NCI-H1105 (cell line): ENCODE measurements around the gene FHIT.
"Not testable (repeated sequence)": the region's sequence is repeated elsewhere in the genome, so short reads cannot be mapped to it uniquely, and the experiment has no call there.

Source experiments
- DNase-seq: peaks from one replicate; lab custom pipeline; 2025; lab: John Stamatoyannopoulos, UW

Gene FHIT

GRCh38 chr3:60703956-60704736, 547.1 kb downstream of the FHIT start:
- DNase-seq = no peak

GRCh38 chr3:60703008-60703407, 548.2 kb downstream of the FHIT start:
- DNase-seq = no peak

- DNase-seq = no peak
Measured at GRCh38 chr3:60698117-60698516, 553.1 kb downstream of the FHIT start.

GRCh38 chr3:60697132-60697531, 554.1 kb downstream of the FHIT start:
- DNase-seq = no peak

GRCh38 chr3:60696428-60697125, 554.7 kb downstream of the FHIT start:
- DNase-seq = no peak

GRCh38 chr3:60675424-60675823, 575.8 kb downstream of the FHIT start:
- no peak for DNase-seq

GRCh38 chr3:60674870-60675269, 576.4 kb downstream of the FHIT start:
- no peak for DNase-seq

GRCh38 chr3:60673123-60673522, 578.1 kb downstream of the FHIT start:
- DNase-seq = no peak

- not testable (repeated sequence) for DNase-seq
Measured at GRCh38 chr3:60672337-60672736, 578.9 kb downstream of the FHIT start.

GRCh38 chr3:60669636-60670035, 581.6 kb downstream of the FHIT start:
- DNase-seq = no peak

GRCh38 chr3:60660026-60660425, 591.2 kb downstream of the FHIT start:
- no peak for DNase-seq

GRCh38 chr3:60659098-60659497, 592.2 kb downstream of the FHIT start:
- DNase-seq = no peak

- no peak for DNase-seq
Measured at GRCh38 chr3:60657972-60658371, 593.3 kb downstream of the FHIT start.

- no peak for DNase-seq
Measured at GRCh38 chr3:60652829-60653228, 598.4 kb downstream of the FHIT start.

- DNase-seq = no peak
Measured at GRCh38 chr3:60651799-60652198, 599.5 kb downstream of the FHIT start.

GRCh38 chr3:60650171-60650570, 601.1 kb downstream of the FHIT start:
- no peak for DNase-seq

- no peak for DNase-seq
Measured at GRCh38 chr3:60645801-60646200, 605.5 kb downstream of the FHIT start.

- DNase-seq = no peak
Measured at GRCh38 chr3:60643831-60644230, 607.4 kb downstream of the FHIT start.

GRCh38 chr3:60641354-60641753, 609.9 kb downstream of the FHIT start:
- no peak for DNase-seq

GRCh38 chr3:60636846-60637245, 614.4 kb downstream of the FHIT start:
- DNase-seq = no peak

- DNase-seq = no peak
Measured at GRCh38 chr3:60633644-60634043, 617.6 kb downstream of the FHIT start.

GRCh38 chr3:60631509-60631908, 619.7 kb downstream of the FHIT start:
- no peak for DNase-seq

GRCh38 chr3:60630953-60631352, 620.3 kb downstream of the FHIT start:
- no peak for DNase-seq

- DNase-seq = no peak
Measured at GRCh38 chr3:60629816-60630215, 621.4 kb downstream of the FHIT start.
